HG03175 (cell line): ENCODE measurements around the gene MAPK8IP2.
"Not testable (repeated sequence)": the region's sequence is repeated elsewhere in the genome, so short reads cannot be mapped to it uniquely, and the experiment has no call there.

Experiments used
- ATAC-seq: cut with Tn5 transposase; IDR thresholded peaks from one replicate; pipeline ENCODE4 v1.9.1; 2021; ENCODE audit warnings: mild to moderate bottlenecking, moderate library complexity; ENCODE audit not compliant: unreplicated experiment

MAPK8IP2 gene

GRCh38 chr22:50599816-50600455, 657 bp upstream of the MAPK8IP2 start:
- no peak for ATAC-seq

GRCh38 chr22:50600967-50601668, 525 bp downstream of the MAPK8IP2 start:
- ATAC-seq = no peak

- ATAC-seq = no peak
These were observed 1.2 kb downstream of the MAPK8IP2 start for GRCh38 chr22:50601669-50602337.

- ATAC-seq = no peak
These were observed 1.7 kb downstream of the MAPK8IP2 start for GRCh38 chr22:50602338-50602700.

GRCh38 chr22:50603511-50604255, 3.1 kb downstream of the MAPK8IP2 start:
- ATAC-seq = no peak

- ATAC-seq = no peak
These were observed 3.8 kb downstream of the MAPK8IP2 start for GRCh38 chr22:50604256-50605001.

- no peak for ATAC-seq
These were observed 4.5 kb downstream of the MAPK8IP2 start for GRCh38 chr22:50605002-50605612.

- no peak for ATAC-seq
These were observed 5.1 kb downstream of the MAPK8IP2 start for GRCh38 chr22:50605613-50606074.

GRCh38 chr22:50606165-50606945, 5.8 kb downstream of the MAPK8IP2 start:
- no peak for ATAC-seq

GRCh38 chr22:50606946-50607658, 6.5 kb downstream of the MAPK8IP2 start:
- no peak for ATAC-seq

- ATAC-seq = no peak
These were observed 7.0 kb downstream of the MAPK8IP2 start for GRCh38 chr22:50607659-50608020.

- ATAC-seq = not testable (repeated sequence)
These were observed 7.7 kb downstream of the MAPK8IP2 start for GRCh38 chr22:50608058-50608840.

- no peak for ATAC-seq
These were observed 8.4 kb downstream of the MAPK8IP2 start for GRCh38 chr22:50608996-50609395.

- no peak for ATAC-seq
These were observed 9.0 kb downstream of the MAPK8IP2 start for GRCh38 chr22:50609599-50609998.

- ATAC-seq = no peak
These were observed 9.5 kb downstream of the MAPK8IP2 start for GRCh38 chr22:50610041-50610451.

- no peak for ATAC-seq
These were observed 10.0 kb downstream of the MAPK8IP2 start for GRCh38 chr22:50610581-50610980.

- ATAC-seq = no peak
These were observed 10.9 kb downstream of the MAPK8IP2 start for GRCh38 chr22:50611341-50612060.
